ENCODE measurements around the gene SCEL. TPM values are rescaled to one million over a fixed set of nuclear protein-coding genes. Genes with fewer than 3 reads are reported as not detected.

Gene SCEL
- polyA plus RNA-seq, 4 donors, result 0.13 to 0.27 (median 0.22) TPM; not detected in 1

- FAIRE-seq, result no peak
- no peaks in the 10 kb centered on the region for H3K4me1 ChIP-seq (ENCODE audit: control insufficient read depth in 3 of 3, insufficient read depth in 2 of 3, low read depth in 1 of 3, low read length in 2 of 3)
- no peaks in the 10 kb centered on the region for H3K27me3 ChIP-seq (ENCODE audit: control insufficient read depth in 3 of 3, insufficient read depth in 3 of 3, low read length in 3 of 3)
- no peak overlapping the region for H3K4me3 ChIP-seq (ENCODE audit: low read depth in 1 of 3, low read length in 3 of 3)
- WGBS, 3 donors, result 97 to 99% (median 98%) methylated on average over 3 of the region's 3 CpGs
- H3K27ac ChIP-seq (ENCODE audit: low read depth in 1 of 3, low read length in 2 of 3), result no peak overlapping the region
- no peak for DNase-seq
- no peaks in the 10 kb centered on the region for H3K9me3 ChIP-seq (ENCODE audit: control insufficient read depth in 2 of 2, insufficient read depth in 1 of 2, low read depth in 1 of 2, low read length in 1 of 2)
- no peaks in the 10 kb centered on the region for H3K36me3 ChIP-seq (ENCODE audit: control insufficient read depth in 3 of 3, insufficient read depth in 2 of 3, low read depth in 1 of 3, low read length in 3 of 3)
Observed at GRCh38 chr13:77506874-77507273, 28.6 kb upstream of the SCEL start.

GRCh38 chr13:77507931-77508776 is 27.4 kb upstream of the SCEL start:
- no peak for FAIRE-seq
- Histone ChIP-seq H3K9me3 (ENCODE audit: control insufficient read depth in 2 of 2, insufficient read depth in 1 of 2, low read depth in 1 of 2, low read length in 1 of 2) (no peaks in the 10 kb centered on the region), H3K4me3 (ENCODE audit: low read depth in 1 of 3, low read length in 3 of 3) (no peak overlapping the region), H3K27ac (ENCODE audit: low read depth in 1 of 3, low read length in 2 of 3) (no peak overlapping the region), H3K4me1 (ENCODE audit: control insufficient read depth in 3 of 3, insufficient read depth in 2 of 3, low read depth in 1 of 3, low read length in 2 of 3) (no peaks in the 10 kb centered on the region), H3K27me3 (ENCODE audit: control insufficient read depth in 3 of 3, insufficient read depth in 3 of 3, low read length in 3 of 3) (no peaks in the 10 kb centered on the region), H3K36me3 (ENCODE audit: control insufficient read depth in 3 of 3, insufficient read depth in 2 of 3, low read depth in 1 of 3, low read length in 3 of 3) (no peaks in the 10 kb centered on the region)
- DNase-seq, result no peak
- WGBS, 3 donors, result 21 to 58% (median 34%) methylated on average over 5 of the region's 5 CpGs

DNA sequence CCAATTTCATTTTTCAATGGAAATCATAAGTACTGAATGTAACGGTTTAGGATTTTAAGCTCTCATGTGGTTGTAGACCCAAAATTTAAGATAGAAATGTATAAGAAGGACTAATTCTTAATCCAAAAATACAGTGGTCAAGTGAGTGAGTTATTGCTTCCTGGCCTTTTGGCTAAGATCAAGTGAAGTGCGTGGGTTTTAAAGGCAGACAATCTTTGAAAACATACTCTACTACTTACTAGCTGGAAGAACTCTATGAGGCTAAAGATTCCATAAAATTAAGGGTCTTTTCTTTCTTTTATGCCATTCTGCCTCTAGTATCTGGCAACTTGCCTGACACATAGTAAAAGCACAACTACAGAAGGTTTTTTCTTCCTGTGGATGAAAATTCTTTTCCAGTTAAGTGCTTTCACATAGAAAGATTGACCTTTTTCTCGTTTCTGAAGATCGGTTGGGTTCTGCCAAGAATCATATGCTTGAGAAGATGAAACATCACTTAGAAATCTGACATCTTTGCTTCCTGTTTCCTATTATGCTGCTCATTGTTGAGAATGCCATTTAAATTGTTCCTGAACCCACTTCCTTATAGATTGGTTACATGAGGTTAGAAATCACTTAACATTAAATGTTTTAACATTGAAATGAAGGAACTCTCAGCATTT is 26.4 kb upstream of the SCEL start:
- no peak for DNase-seq
- no peak overlapping the region for H3K4me3 ChIP-seq (ENCODE audit: low read depth in 1 of 3, low read length in 3 of 3)
- H3K27me3 ChIP-seq (ENCODE audit: control insufficient read depth in 3 of 3, insufficient read depth in 3 of 3, low read length in 3 of 3), result no peaks in the 10 kb centered on the region
- WGBS, 3 donors, result 45 to 67% (median 56%) methylated on average over 4 of the region's 4 CpGs
- no peaks in the 10 kb centered on the region for H3K4me1 ChIP-seq (ENCODE audit: control insufficient read depth in 3 of 3, insufficient read depth in 2 of 3, low read depth in 1 of 3, low read length in 2 of 3)
- no peak for FAIRE-seq
- H3K9me3 ChIP-seq (ENCODE audit: control insufficient read depth in 2 of 2, insufficient read depth in 1 of 2, low read depth in 1 of 2, low read length in 1 of 2), result no peaks in the 10 kb centered on the region
- H3K27ac ChIP-seq (ENCODE audit: low read depth in 1 of 3, low read length in 2 of 3), result no peak overlapping the region
- H3K36me3 ChIP-seq (ENCODE audit: control insufficient read depth in 3 of 3, insufficient read depth in 2 of 3, low read depth in 1 of 3, low read length in 3 of 3), result no peaks in the 10 kb centered on the region

DNA sequence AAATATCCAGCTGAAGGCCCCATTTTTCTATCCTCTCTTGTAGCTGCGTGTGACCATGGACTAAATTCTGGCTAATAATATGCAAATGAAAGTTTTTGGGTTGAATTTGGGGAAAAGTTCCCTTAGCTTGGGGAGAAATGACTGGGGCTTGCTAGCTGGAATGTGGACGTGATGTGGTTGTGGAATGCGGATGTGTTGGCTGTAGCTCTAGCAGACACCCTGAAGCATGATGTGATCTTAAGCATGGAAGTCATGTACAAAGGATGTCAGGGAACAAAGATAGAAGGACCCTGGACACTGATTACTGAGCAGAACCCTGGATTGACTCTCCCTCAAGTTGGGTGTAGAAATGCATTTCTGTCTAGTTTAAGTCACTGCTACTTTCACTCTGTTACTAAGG is 25.4 kb upstream of the SCEL start:
- 89 to 90% (median 90%) methylated on average over 3 of the region's 3 CpGs for WGBS, 3 donors

DNA sequence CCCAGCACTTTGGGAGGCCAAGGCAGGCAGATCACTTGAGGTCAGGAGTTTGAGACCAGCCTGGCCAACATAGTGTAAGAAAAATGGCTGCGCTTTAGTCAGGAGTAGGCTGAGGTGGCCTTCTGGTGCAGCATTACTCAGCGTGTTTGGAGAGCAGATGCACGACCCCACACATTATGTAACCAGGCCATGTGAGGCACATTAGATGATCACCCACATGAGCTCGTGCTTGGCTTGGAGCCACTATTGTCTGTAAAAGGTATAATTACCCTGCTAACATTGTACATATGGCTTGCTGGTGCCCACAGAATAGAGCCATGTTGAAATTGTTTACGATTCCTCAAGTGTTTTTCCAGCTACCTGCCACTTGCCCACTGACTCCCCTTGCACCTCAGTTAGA is 24.0 kb upstream of the SCEL start:
- FAIRE-seq, result no peak
- Histone ChIP-seq H3K36me3 (ENCODE audit: control insufficient read depth in 3 of 3, insufficient read depth in 2 of 3, low read depth in 1 of 3, low read length in 3 of 3) (no peaks in the 10 kb centered on the region), H3K9me3 (ENCODE audit: control insufficient read depth in 2 of 2, insufficient read depth in 1 of 2, low read depth in 1 of 2, low read length in 1 of 2) (no peaks in the 10 kb centered on the region), H3K27ac (ENCODE audit: low read depth in 1 of 3, low read length in 2 of 3) (no peak overlapping the region), H3K4me3 (ENCODE audit: low read depth in 1 of 3, low read length in 3 of 3) (no peak overlapping the region), H3K27me3 (ENCODE audit: control insufficient read depth in 3 of 3, insufficient read depth in 3 of 3, low read length in 3 of 3) (no peaks in the 10 kb centered on the region), H3K4me1 (ENCODE audit: control insufficient read depth in 3 of 3, insufficient read depth in 2 of 3, low read depth in 1 of 3, low read length in 2 of 3) (no peaks in the 10 kb centered on the region)
- WGBS, 3 donors, result 53 to 73% (median 57%) methylated on average over 5 of the region's 5 CpGs
- DNase-seq, result no peak

More for the DNA sequence above, 25.4 kb upstream of the SCEL start:
- Histone ChIP-seq H3K36me3 (ENCODE audit: control insufficient read depth in 3 of 3, insufficient read depth in 2 of 3, low read depth in 1 of 3, low read length in 3 of 3) (no peaks in the 10 kb centered on the region), H3K4me3 (ENCODE audit: low read depth in 1 of 3, low read length in 3 of 3) (no peak overlapping the region), H3K27me3 (ENCODE audit: control insufficient read depth in 3 of 3, insufficient read depth in 3 of 3, low read length in 3 of 3) (no peaks in the 10 kb centered on the region), H3K27ac (ENCODE audit: low read depth in 1 of 3, low read length in 2 of 3) (no peak overlapping the region), H3K4me1 (ENCODE audit: control insufficient read depth in 3 of 3, insufficient read depth in 2 of 3, low read depth in 1 of 3, low read length in 2 of 3) (no peaks in the 10 kb centered on the region), H3K9me3 (ENCODE audit: control insufficient read depth in 2 of 2, insufficient read depth in 1 of 2, low read depth in 1 of 2, low read length in 1 of 2) (no peaks in the 10 kb centered on the region)
- DNase-seq (no peak), FAIRE-seq (no peak)

DNA sequence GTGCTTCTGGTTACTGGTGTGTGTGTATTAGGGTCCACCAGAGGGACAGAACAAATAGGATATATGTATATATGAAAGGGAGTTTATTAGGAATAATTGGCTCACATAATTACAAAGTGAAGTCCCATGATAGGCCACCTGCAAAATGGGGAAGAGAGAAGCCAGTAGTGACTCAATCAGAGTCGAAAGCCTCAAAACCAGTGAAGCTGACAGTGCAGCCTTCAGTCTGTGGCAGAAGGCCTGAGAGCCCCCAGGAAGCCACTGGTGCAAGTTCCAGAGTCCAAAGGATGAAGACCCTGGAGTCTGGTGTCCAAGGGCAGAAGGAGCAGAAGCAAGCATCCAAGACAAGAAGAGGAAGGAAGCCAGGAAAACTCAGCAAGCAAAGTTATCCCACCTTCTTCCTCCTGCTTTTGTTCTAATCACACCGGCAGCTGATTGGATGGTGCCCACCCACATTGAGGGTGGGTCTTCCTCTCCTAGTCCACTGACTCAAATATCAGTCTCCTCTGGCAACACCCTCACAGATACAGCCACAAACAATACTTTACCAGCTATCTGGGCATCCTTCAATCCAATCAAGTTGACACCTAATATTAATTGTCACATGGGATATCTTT is 21.7 kb upstream of the SCEL start:
- no peaks in the 10 kb centered on the region for H3K36me3 ChIP-seq (ENCODE audit: control insufficient read depth in 3 of 3, insufficient read depth in 2 of 3, low read depth in 1 of 3, low read length in 3 of 3)
- no peak overlapping the region for H3K4me3 ChIP-seq (ENCODE audit: low read depth in 1 of 3, low read length in 3 of 3)
- H3K27me3 ChIP-seq (ENCODE audit: control insufficient read depth in 3 of 3, insufficient read depth in 3 of 3, low read length in 3 of 3), result no peaks in the 10 kb centered on the region
- no peaks in the 10 kb centered on the region for H3K4me1 ChIP-seq (ENCODE audit: control insufficient read depth in 3 of 3, insufficient read depth in 2 of 3, low read depth in 1 of 3, low read length in 2 of 3)
- H3K27ac ChIP-seq (ENCODE audit: low read depth in 1 of 3, low read length in 2 of 3), result no peak overlapping the region
- DNase-seq (no peak), FAIRE-seq (no peak)
- no peaks in the 10 kb centered on the region for H3K9me3 ChIP-seq (ENCODE audit: control insufficient read depth in 2 of 2, insufficient read depth in 1 of 2, low read depth in 1 of 2, low read length in 1 of 2)
- 78 to 83% (median 80%) methylated on average over 2 of the region's 2 CpGs for WGBS, 3 donors

DNA sequence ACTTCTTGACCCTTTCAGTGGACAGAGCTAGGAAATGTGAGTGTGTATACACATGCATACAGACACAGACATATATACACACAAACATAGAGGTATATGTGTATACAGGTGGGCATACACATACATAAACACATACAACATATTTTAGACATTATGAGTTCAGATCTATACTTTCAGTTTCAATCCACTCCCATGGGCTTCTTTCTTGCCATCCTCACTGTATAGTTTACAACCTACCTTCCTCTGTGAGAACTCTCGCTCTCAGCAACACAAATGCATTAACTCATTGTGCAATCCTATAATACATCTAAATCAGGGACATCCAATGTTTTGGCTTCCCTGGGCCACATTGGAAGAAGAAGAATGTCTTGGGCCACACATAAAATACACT is 21.2 kb upstream of the SCEL start:
- H3K36me3 ChIP-seq (ENCODE audit: control insufficient read depth in 3 of 3, insufficient read depth in 2 of 3, low read depth in 1 of 3, low read length in 3 of 3), result no peaks in the 10 kb centered on the region
- no peaks in the 10 kb centered on the region for H3K4me1 ChIP-seq (ENCODE audit: control insufficient read depth in 3 of 3, insufficient read depth in 2 of 3, low read depth in 1 of 3, low read length in 2 of 3)
- no peaks in the 10 kb centered on the region for H3K27me3 ChIP-seq (ENCODE audit: control insufficient read depth in 3 of 3, insufficient read depth in 3 of 3, low read length in 3 of 3)
- no peak for DNase-seq
- H3K4me3 ChIP-seq (ENCODE audit: low read depth in 1 of 3, low read length in 3 of 3), result no peak overlapping the region
- H3K9me3 ChIP-seq (ENCODE audit: control insufficient read depth in 2 of 2, insufficient read depth in 1 of 2, low read depth in 1 of 2, low read length in 1 of 2), result no peaks in the 10 kb centered on the region
- no peak for FAIRE-seq
- H3K27ac ChIP-seq (ENCODE audit: low read depth in 1 of 3, low read length in 2 of 3), result no peak overlapping the region
- 45 to 89% (median 74%) methylated on average over 1 of the region's 1 CpG for WGBS, 3 donors

GRCh38 chr13:77515785-77516184 is 19.7 kb upstream of the SCEL start:
- Histone ChIP-seq H3K9me3 (ENCODE audit: control insufficient read depth in 2 of 2, insufficient read depth in 1 of 2, low read depth in 1 of 2, low read length in 1 of 2) (no peaks in the 10 kb centered on the region), H3K27me3 (ENCODE audit: control insufficient read depth in 3 of 3, insufficient read depth in 3 of 3, low read length in 3 of 3) (no peaks in the 10 kb centered on the region), H3K4me1 (ENCODE audit: control insufficient read depth in 3 of 3, insufficient read depth in 2 of 3, low read depth in 1 of 3, low read length in 2 of 3) (no peaks in the 10 kb centered on the region), H3K4me3 (ENCODE audit: low read depth in 1 of 3, low read length in 3 of 3) (no peak overlapping the region), H3K36me3 (ENCODE audit: control insufficient read depth in 3 of 3, insufficient read depth in 2 of 3, low read depth in 1 of 3, low read length in 3 of 3) (no peaks in the 10 kb centered on the region), H3K27ac (ENCODE audit: low read depth in 1 of 3, low read length in 2 of 3) (no peak overlapping the region)
- no peak for FAIRE-seq
- no peak for DNase-seq
- WGBS, 3 donors, result 39 to 83% (median 60%) methylated on average over 2 of the region's 2 CpGs
